Measurements from ENCODE around the gene CPN2. TPM values are rescaled to one million over a fixed set of nuclear protein-coding genes. Genes with fewer than 3 reads are reported as not detected.

CPN2 gene
- total RNA-seq, 1 donor from 2014 or later = not detected

- DNase-seq (ENCODE audit: extremely low read depth, low read depth, low spot score) = no peak
Observed at GRCh38 chr3:194355379-194355778, 4.3 kb upstream of the CPN2 start.

- DNase-seq (ENCODE audit: extremely low read depth, low read depth, low spot score) = no peak
Observed at GRCh38 chr3:194354315-194354714, 3.2 kb upstream of the CPN2 start.

- DNase-seq (ENCODE audit: extremely low read depth, low read depth, low spot score) = no peak
Observed at GRCh38 chr3:194352667-194353246, 1.6 kb upstream of the CPN2 start.

- no peak for DNase-seq (ENCODE audit: extremely low read depth, low read depth, low spot score)
Observed at GRCh38 chr3:194351952-194352536, 916 bp upstream of the CPN2 start.

GRCh38 chr3:194350726-194351071 lies 429 bp downstream of the CPN2 start:
- DNase-seq (ENCODE audit: extremely low read depth, low read depth, low spot score) = no peak

GRCh38 chr3:194348354-194348753 lies 2.8 kb downstream of the CPN2 start:
- no peak for DNase-seq (ENCODE audit: extremely low read depth, low read depth, low spot score)

GRCh38 chr3:194346621-194347020 lies 4.5 kb downstream of the CPN2 start:
- no peak for DNase-seq (ENCODE audit: extremely low read depth, low read depth, low spot score)

GRCh38 chr3:194346035-194346434 lies 5.1 kb downstream of the CPN2 start:
- no peak for DNase-seq (ENCODE audit: extremely low read depth, low read depth, low spot score)

GRCh38 chr3:194344012-194344411 lies 7.1 kb downstream of the CPN2 start:
- no peak for DNase-seq (ENCODE audit: extremely low read depth, low read depth, low spot score)

GRCh38 chr3:194343561-194343893 lies 7.6 kb downstream of the CPN2 start:
- no peak for DNase-seq (ENCODE audit: extremely low read depth, low read depth, low spot score)

GRCh38 chr3:194342861-194343560 lies 8.1 kb downstream of the CPN2 start:
- no peak for DNase-seq (ENCODE audit: extremely low read depth, low read depth, low spot score)

- no peak for DNase-seq (ENCODE audit: extremely low read depth, low read depth, low spot score)
Observed at GRCh38 chr3:194340757-194341400, 10.2 kb downstream of the CPN2 start.

- DNase-seq (ENCODE audit: extremely low read depth, low read depth, low spot score) = no peak
Observed at GRCh38 chr3:194339840-194340239, 11.3 kb downstream of the CPN2 start.

GRCh38 chr3:194339356-194339755 lies 11.8 kb downstream of the CPN2 start:
- no peak for DNase-seq (ENCODE audit: extremely low read depth, low read depth, low spot score)

GRCh38 chr3:194337965-194338753 lies 13.0 kb downstream of the CPN2 start:
- DNase-seq (ENCODE audit: extremely low read depth, low read depth, low spot score) = no peak

GRCh38 chr3:194336601-194337355 lies 14.3 kb downstream of the CPN2 start:
- no peak for DNase-seq (ENCODE audit: extremely low read depth, low read depth, low spot score)

- DNase-seq (ENCODE audit: extremely low read depth, low read depth, low spot score) = no peak
Observed at GRCh38 chr3:194333981-194334320, 17.2 kb downstream of the CPN2 start.

- no peak for DNase-seq (ENCODE audit: extremely low read depth, low read depth, low spot score)
Observed at GRCh38 chr3:194333212-194333980, 17.7 kb downstream of the CPN2 start.

- DNase-seq (ENCODE audit: extremely low read depth, low read depth, low spot score) = no peak
Observed at GRCh38 chr3:194332858-194333211, 18.3 kb downstream of the CPN2 start.

GRCh38 chr3:194330579-194330978 lies 20.5 kb downstream of the CPN2 start:
- DNase-seq (ENCODE audit: extremely low read depth, low read depth, low spot score) = no peak
